ES-I3 (cell line): ENCODE data around the gene RUNX1.

Source experiments
- H3K36me3 ChIP-seq: 2 replicates; pipeline ENCODE4 v1.6.1; 2013; ENCODE audit warnings: mild to moderate bottlenecking, low read length, control low read depth, moderate library complexity; ENCODE audit not compliant: insufficient read depth
- H3K4me1 ChIP-seq: 2 replicates; pipeline ENCODE4 v1.6.1; 2013; ENCODE audit warnings: mild to moderate bottlenecking, control low read depth, low read length; ENCODE audit not compliant: insufficient read depth
- H3K9ac ChIP-seq: 2 replicates; pipeline ENCODE4 v1.6.1; 2013; ENCODE audit warnings: low read depth, mild to moderate bottlenecking, low read length, moderate library complexity
- H3K9me3 ChIP-seq: 2 replicates; pipeline ENCODE4 v1.6.1; 2013; ENCODE audit warnings: mild to moderate bottlenecking, low read length, moderate library complexity; ENCODE audit not compliant: control insufficient read depth, insufficient read depth

The RUNX1 gene

DNA sequence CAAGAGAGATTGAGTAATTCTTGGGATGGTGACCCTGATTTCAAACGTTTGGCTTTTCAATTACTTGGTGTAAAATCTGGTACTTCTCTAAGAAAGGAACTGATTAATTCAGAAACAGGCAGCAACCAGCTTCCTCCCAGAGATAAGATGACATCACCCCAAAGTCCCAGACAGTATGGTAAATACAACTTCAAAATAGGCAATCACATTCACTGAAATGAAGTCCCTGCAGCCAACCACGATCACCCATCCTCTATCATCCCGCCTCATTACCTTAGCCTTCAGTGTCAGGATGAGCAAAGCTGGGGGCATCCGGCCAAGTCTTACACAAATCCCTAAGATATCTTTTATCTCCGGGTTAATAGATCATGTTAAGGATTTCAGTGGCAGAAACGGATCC is 26.4 kb upstream of the RUNX1 start:
- H3K9me3 ChIP-seq, result no peaks in the 10 kb centered on the region
- no peaks in the 10 kb centered on the region for H3K4me1 ChIP-seq
- H3K36me3 ChIP-seq, result no peaks in the 10 kb centered on the region
- no peak overlapping the region for H3K9ac ChIP-seq

GRCh38 chr21:35072960-35073359 is 23.9 kb upstream of the RUNX1 start:
- H3K4me1 ChIP-seq, result no peaks in the 10 kb centered on the region
- H3K36me3 ChIP-seq, result no peaks in the 10 kb centered on the region
- H3K9me3 ChIP-seq, result no peaks in the 10 kb centered on the region
- no peak overlapping the region for H3K9ac ChIP-seq

- H3K9me3 ChIP-seq, result no peaks in the 10 kb centered on the region
- H3K4me1 ChIP-seq, result no peaks in the 10 kb centered on the region
- no peak overlapping the region for H3K9ac ChIP-seq
- H3K36me3 ChIP-seq, result no peaks in the 10 kb centered on the region
Measured at GRCh38 chr21:35072557-35072956, 23.5 kb upstream of the RUNX1 start.

DNA sequence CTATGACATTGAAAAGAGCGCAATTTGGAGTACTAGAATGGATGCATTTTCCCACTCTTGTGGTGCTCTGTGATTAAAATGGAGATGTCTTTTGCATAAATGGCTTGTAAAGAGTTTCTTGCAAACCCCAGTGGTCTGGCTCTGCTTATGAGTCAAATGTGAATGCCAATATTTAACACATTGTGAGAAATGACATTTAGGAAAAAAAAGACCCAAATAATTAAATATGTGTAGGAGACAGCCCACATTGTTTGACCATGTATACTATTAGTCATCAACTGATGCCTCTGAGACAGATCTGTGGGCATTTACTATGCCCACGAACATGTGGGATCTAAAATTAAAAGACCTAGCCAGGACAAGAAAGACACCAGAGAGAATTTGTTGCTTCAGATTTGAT is 22.2 kb upstream of the RUNX1 start:
- no peaks in the 10 kb centered on the region for H3K9me3 ChIP-seq

GRCh38 chr21:35070436-35070835 is 21.3 kb upstream of the RUNX1 start:
- Histone ChIP-seq H3K4me1 (no peaks in the 10 kb centered on the region), H3K36me3 (no peaks in the 10 kb centered on the region), H3K9ac (no peak overlapping the region), H3K9me3 (no peaks in the 10 kb centered on the region)

More for the DNA sequence above, 22.2 kb upstream of the RUNX1 start:
- no peak overlapping the region for H3K9ac ChIP-seq
- no peaks in the 10 kb centered on the region for H3K4me1 ChIP-seq
- H3K36me3 ChIP-seq, result no peaks in the 10 kb centered on the region

DNA sequence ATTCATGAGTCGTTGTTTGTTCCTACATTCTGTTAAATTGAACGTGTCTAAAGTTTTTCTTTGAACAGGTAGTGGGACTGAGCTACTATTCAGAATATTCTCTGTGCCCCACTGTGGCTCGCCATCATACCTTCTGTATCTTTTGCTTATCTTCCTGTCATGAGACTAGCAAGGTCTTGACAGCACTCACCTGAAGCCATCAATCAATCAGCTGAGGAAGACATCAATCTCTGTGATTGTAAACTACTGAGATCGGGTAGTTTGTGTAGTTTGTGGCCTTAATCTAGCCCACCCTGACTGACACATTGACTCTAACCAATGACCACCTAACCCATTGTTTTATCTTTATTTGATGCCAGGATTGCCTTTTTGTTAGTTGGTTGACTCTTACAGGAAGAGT is 17.7 kb upstream of the RUNX1 start:
- no peak overlapping the region for H3K9ac ChIP-seq
- no peaks in the 10 kb centered on the region for H3K36me3 ChIP-seq
- no peaks in the 10 kb centered on the region for H3K9me3 ChIP-seq
- no peaks in the 10 kb centered on the region for H3K4me1 ChIP-seq

- Histone ChIP-seq H3K4me1 (no peaks in the 10 kb centered on the region), H3K36me3 (no peaks in the 10 kb centered on the region), H3K9me3 (no peaks in the 10 kb centered on the region), H3K9ac (no peak overlapping the region)
Measured at GRCh38 chr21:35063428-35064172, 14.5 kb upstream of the RUNX1 start.

GRCh38 chr21:35062016-35062415 is 12.9 kb upstream of the RUNX1 start:
- H3K4me1 ChIP-seq, result no peaks in the 10 kb centered on the region
- no peaks in the 10 kb centered on the region for H3K36me3 ChIP-seq
- H3K9ac ChIP-seq, result no peak overlapping the region
- H3K9me3 ChIP-seq, result no peaks in the 10 kb centered on the region

- Histone ChIP-seq H3K9ac (no peak overlapping the region), H3K36me3 (no peaks in the 10 kb centered on the region), H3K4me1 (no peaks in the 10 kb centered on the region), H3K9me3 (no peaks in the 10 kb centered on the region)
Measured at GRCh38 chr21:35059742-35060141, 10.6 kb upstream of the RUNX1 start.

DNA sequence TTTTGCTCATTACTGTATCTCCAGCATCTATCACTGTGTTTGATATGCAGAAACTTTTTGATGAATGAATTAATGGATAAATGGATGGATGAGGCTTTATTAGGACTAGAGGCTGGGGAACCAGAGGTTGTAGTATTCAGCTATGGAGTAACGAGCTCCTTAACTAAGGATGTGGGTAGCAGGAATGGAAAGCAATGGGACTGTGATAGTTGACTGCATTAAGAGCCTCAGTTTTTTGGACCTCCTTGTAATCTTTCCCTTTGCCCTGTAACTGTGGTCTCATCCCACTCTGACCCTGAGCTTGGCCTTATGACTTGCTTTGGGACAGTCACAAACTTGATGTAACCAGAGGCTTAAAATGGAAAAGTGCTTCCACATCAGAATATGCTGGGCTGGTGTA is 9.0 kb upstream of the RUNX1 start:
- no peaks in the 10 kb centered on the region for H3K36me3 ChIP-seq
- no peaks in the 10 kb centered on the region for H3K9me3 ChIP-seq
- H3K9ac ChIP-seq, result no peak overlapping the region
- H3K4me1 ChIP-seq, result no peaks in the 10 kb centered on the region

- no peak overlapping the region for H3K9ac ChIP-seq
Measured at GRCh38 chr21:35057428-35057827, 8.3 kb upstream of the RUNX1 start.

DNA sequence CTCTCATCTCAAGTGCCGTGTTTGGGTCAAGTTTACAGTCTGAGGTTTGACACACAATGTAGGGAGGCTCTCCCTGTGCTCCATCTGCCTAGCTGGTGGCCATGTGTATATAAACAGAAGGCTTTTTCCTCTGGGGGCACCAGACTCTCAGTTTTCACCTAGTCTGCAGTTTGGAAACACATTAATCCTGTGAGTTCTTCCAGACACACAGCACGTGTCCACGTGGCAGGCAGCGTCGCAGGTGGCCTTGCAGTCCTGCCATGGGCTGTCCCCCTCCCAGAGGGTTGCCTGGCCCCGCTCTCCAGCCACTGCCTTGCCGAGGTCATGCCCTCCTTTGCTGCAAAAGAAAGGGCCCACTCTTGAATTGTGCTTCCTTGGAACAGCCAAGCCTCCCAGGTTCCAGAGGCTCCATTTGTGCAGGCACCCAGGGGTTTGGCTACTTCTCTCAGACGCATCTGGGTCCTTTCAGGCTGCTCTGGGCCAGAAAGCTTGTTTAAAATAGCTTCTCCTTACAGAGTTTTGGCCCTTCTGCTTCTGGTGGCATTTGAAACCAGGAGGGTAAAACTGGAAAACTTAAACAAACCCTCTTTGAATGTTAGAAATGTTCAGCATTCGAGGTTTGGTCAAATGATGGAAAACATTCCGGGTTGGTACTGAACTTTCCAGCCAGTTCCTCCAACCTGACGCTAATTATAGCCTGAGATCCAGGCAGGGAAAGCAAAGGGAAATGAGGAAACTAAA is 4.4 kb upstream of the RUNX1 start:
- Histone ChIP-seq H3K4me1 (peaks cover 9% of the 10 kb centered on the region), H3K9me3 (no peaks in the 10 kb centered on the region), H3K9ac (no peak overlapping the region), H3K36me3 (no peaks in the 10 kb centered on the region)

More at GRCh38 chr21:35057428-35057827, 8.3 kb upstream of the RUNX1 start:
- H3K4me1 ChIP-seq, result no peaks in the 10 kb centered on the region
- no peaks in the 10 kb centered on the region for H3K36me3 ChIP-seq
- no peaks in the 10 kb centered on the region for H3K9me3 ChIP-seq

- Histone ChIP-seq H3K36me3 (no peaks in the 10 kb centered on the region), H3K9me3 (no peaks in the 10 kb centered on the region), H3K9ac (no peak overlapping the region), H3K4me1 (peaks cover 12% of the 10 kb centered on the region)
Measured at GRCh38 chr21:35052801-35053200, 3.7 kb upstream of the RUNX1 start.

DNA sequence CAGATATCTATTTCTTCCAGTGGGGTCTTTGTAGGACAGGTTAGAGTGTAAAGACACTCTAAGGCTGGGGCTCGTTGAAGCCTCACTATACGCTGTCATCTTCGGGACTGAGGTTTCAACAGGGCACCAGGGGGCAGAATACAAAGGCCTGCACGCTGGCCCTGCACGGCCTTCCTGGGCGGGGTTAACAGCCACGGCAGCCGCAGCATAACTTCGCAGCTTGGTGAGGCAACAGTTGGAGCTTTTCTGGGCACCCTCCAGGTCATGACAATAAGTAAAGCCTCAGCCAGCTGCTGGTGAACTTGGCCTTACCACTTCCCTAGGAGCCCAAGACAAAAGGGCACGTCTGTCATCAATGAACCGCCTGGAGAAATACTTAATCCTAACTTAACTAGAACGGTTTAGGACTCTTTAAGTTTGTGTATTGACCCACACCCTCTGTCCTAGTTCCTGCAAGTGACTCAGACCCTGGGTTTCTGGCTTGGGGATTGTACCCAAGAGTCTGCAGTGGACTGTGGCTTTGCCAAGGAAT is 2.3 kb upstream of the RUNX1 start:
- H3K4me1 ChIP-seq, result peaks cover 21% of the 10 kb centered on the region
- no peaks in the 10 kb centered on the region for H3K36me3 ChIP-seq
- no peak overlapping the region for H3K9ac ChIP-seq
- no peaks in the 10 kb centered on the region for H3K9me3 ChIP-seq
